Measurements from ENCODE around the gene MYO3B.

Gene MYO3B

GRCh38 chr2:170222298-170222697 is 44.4 kb downstream of the MYO3B start:
- Histone ChIP-seq H4K20me1 (ENCODE audit: control insufficient read depth, insufficient read depth, low read depth, low read length) (no peaks in the 10 kb centered on the region), H3F3A (ENCODE audit: control insufficient read depth, insufficient read depth) (no peaks in the 10 kb centered on the region), H3K9me3 (ENCODE audit: control insufficient read depth, insufficient read depth, low read length) (no peaks in the 10 kb centered on the region), H3K4me1 (ENCODE audit: control insufficient read depth, low read length) (peaks cover 7% of the 10 kb centered on the region), H3K36me3 (ENCODE audit: control insufficient read depth, low read length) (no peaks in the 10 kb centered on the region), H3K27ac (ENCODE audit: low read depth, low read length) (no peak overlapping the region), H3K27me3 (ENCODE audit: control insufficient read depth, low read length) (no peaks in the 10 kb centered on the region), H3K4me2 (ENCODE audit: low read length) (no peak overlapping the region), H3K4me3 (ENCODE audit: low read length) (no peak overlapping the region), H3K9me2 (replicated peaks; ENCODE audit: control insufficient read depth, low read length) (no peaks in the 10 kb centered on the region), H3K79me2 (ENCODE audit: control insufficient read depth, low read length) (no peaks in the 10 kb centered on the region)
- TF ChIP-seq EZH2phosphoT487 (IDR thresholded peaks at IDR 0.05; ENCODE audit: borderline replicate concordance, low read length), result no peak
- TF ChIP-seq, protein P1, sequence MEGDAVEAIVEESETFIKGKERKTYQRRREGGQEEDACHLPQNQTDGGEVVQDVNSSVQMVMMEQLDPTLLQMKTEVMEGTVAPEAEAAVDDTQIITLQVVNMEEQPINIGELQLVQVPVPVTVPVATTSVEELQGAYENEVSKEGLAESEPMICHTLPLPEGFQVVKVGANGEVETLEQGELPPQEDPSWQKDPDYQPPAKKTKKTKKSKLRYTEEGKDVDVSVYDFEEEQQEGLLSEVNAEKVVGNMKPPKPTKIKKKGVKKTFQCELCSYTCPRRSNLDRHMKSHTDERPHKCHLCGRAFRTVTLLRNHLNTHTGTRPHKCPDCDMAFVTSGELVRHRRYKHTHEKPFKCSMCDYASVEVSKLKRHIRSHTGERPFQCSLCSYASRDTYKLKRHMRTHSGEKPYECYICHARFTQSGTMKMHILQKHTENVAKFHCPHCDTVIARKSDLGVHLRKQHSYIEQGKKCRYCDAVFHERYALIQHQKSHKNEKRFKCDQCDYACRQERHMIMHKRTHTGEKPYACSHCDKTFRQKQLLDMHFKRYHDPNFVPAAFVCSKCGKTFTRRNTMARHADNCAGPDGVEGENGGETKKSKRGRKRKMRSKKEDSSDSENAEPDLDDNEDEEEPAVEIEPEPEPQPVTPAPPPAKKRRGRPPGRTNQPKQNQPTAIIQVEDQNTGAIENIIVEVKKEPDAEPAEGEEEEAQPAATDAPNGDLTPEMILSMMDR (IDR thresholded peaks at IDR 0.05; ENCODE audit: low read depth, low read length, poor library complexity, severe bottlenecking), result no peak

DNA sequence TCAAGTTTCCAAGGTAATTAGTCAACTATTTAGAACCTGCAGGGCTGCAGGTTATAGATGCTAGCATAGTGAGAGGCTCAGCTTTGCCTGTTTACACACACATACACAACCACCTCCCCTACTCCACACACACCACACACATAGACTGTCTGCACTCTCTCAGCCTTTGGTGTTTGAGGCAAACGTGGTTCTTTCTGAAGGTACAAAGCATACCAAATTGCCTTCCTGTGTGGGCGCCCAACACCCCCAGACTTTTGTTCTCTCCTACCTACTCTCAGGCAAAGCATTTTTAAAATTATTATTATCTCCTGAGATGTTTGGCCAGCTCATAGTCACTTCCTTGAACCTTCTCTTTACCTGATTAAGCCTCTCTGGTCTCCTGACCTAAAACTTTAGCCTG is 44.9 kb downstream of the MYO3B start:
- TF ChIP-seq, protein P1 (IDR thresholded peaks at IDR 0.05; ENCODE audit: low read depth, low read length, poor library complexity, severe bottlenecking), result no peak
- no peak for TF ChIP-seq EZH2phosphoT487 (IDR thresholded peaks at IDR 0.05; ENCODE audit: borderline replicate concordance, low read length)
- no peaks in the 10 kb centered on the region for H3K27me3 ChIP-seq (ENCODE audit: control insufficient read depth, low read length)
- no peaks in the 10 kb centered on the region for H3K9me3 ChIP-seq (ENCODE audit: control insufficient read depth, insufficient read depth, low read length)
- H3K79me2 ChIP-seq (ENCODE audit: control insufficient read depth, low read length), result no peaks in the 10 kb centered on the region
- H3K4me1 ChIP-seq (ENCODE audit: control insufficient read depth, low read length), result peaks cover 12% of the 10 kb centered on the region
- H3K4me2 ChIP-seq (ENCODE audit: low read length), result no peak overlapping the region
- no peak overlapping the region for H3K27ac ChIP-seq (ENCODE audit: low read depth, low read length)
- no peak overlapping the region for H3K4me3 ChIP-seq (ENCODE audit: low read length)
- H3K9me2 ChIP-seq (replicated peaks; ENCODE audit: control insufficient read depth, low read length), result no peaks in the 10 kb centered on the region
- H3F3A ChIP-seq (ENCODE audit: control insufficient read depth, insufficient read depth), result no peaks in the 10 kb centered on the region
- no peaks in the 10 kb centered on the region for H4K20me1 ChIP-seq (ENCODE audit: control insufficient read depth, insufficient read depth, low read depth, low read length)
- no peaks in the 10 kb centered on the region for H3K36me3 ChIP-seq (ENCODE audit: control insufficient read depth, low read length)

- Histone ChIP-seq H3K27me3 (ENCODE audit: control insufficient read depth, low read length) (no peaks in the 10 kb centered on the region), H3K36me3 (ENCODE audit: control insufficient read depth, low read length) (no peaks in the 10 kb centered on the region), H3K79me2 (ENCODE audit: control insufficient read depth, low read length) (no peaks in the 10 kb centered on the region), H3K9me2 (replicated peaks; ENCODE audit: control insufficient read depth, low read length) (no peaks in the 10 kb centered on the region), H3F3A (ENCODE audit: control insufficient read depth, insufficient read depth) (no peaks in the 10 kb centered on the region), H4K20me1 (ENCODE audit: control insufficient read depth, insufficient read depth, low read depth, low read length) (no peaks in the 10 kb centered on the region), H3K27ac (ENCODE audit: low read depth, low read length) (no peak overlapping the region), H3K9me3 (ENCODE audit: control insufficient read depth, insufficient read depth, low read length) (no peaks in the 10 kb centered on the region), H3K4me2 (ENCODE audit: low read length) (no peak overlapping the region), H3K4me3 (ENCODE audit: low read length) (no peak overlapping the region), H3K4me1 (ENCODE audit: control insufficient read depth, low read length) (peaks cover 16% of the 10 kb centered on the region)
- TF ChIP-seq, protein P1 (IDR thresholded peaks at IDR 0.05; ENCODE audit: low read depth, low read length, poor library complexity, severe bottlenecking), result no peak
- TF ChIP-seq EZH2phosphoT487 (IDR thresholded peaks at IDR 0.05; ENCODE audit: borderline replicate concordance, low read length), result no peak
These were observed 46.8 kb downstream of the MYO3B start for GRCh38 chr2:170224692-170225294.

All from DOHH2 (cell line).